GM19238 (cell line): ENCODE data around the gene DDR1.
A peak's percentile ranks its signal among the peaks of the same experiment; 100 is the strongest.
"Not testable (repeated sequence)": the region's sequence is repeated elsewhere in the genome, so short reads cannot be mapped to it uniquely, and the experiment has no call there.

Source experiments
- DNase-seq: peaks from one replicate; pipeline ENCODE4 v3.0.0; 2011; ENCODE audit warnings: low spot score; ENCODE audit not compliant: insufficient read length

The DDR1 gene

GRCh38 chr6:30914854-30915590 is 30.7 kb downstream of the DDR1 start:
- DNase-seq = no peak

- DNase-seq = peak; percentile 62
Measured at GRCh38 chr6:30915591-30915946, 31.2 kb downstream of the DDR1 start.

DNA sequence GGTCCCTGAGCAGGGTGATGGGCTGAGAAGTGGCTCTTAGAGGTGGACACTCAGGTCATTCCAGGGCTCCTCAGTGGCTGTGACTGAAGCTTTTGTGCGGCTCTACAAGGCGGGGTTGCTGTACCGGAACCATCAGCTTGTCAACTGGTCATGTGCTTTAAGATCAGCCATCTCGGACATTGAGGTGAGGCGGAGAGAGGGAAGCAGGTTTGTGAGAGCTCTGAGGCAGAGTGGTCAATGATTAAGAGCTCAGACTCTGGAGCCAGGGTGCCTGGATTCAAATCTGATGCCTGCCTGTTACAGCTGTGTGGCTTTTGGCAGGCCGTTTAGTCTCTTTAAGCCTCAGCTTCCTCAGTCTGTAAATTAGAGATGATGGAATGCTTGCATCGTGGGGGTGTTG is 32.7 kb downstream of the DDR1 start:
- DNase-seq = no peak

- no peak for DNase-seq
Measured at GRCh38 chr6:30917487-30917886, 33.2 kb downstream of the DDR1 start.

- no peak for DNase-seq
Measured at GRCh38 chr6:30918670-30919069, 34.4 kb downstream of the DDR1 start.

- no peak for DNase-seq
Measured at GRCh38 chr6:30922447-30922852, 38.1 kb downstream of the DDR1 start.

DNA sequence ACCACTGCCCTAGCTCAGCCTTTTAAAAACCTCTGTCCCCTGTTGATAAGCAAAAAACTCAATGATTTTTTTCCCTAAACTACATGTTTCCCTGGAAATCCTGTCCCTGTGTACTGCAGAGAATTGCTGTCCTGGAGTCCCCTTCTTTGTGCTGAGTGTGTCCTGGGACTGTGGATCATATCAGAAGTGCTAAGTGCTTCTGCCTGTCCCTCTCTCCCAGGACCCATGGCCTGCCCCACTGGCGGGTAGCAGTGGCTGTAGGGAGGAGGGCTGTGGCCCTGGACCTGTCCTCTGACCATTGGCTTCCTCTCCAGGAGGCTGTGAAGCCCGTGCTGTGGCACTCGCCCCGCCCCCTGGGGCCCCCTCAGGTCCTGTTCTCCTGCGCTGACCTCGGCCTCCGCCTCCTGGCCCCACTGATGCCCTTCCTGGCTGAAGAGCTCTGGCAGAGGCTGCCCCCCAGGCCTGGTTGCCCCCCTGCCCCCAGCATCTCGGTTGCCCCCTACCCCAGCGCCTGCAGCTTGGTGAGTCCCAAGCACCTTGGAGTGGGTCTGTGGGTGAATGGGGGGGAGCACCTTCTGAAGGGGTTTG is 39.8 kb downstream of the DDR1 start:
- not testable (repeated sequence) for DNase-seq

GRCh38 chr6:30926644-30927043 is 42.3 kb downstream of the DDR1 start:
- DNase-seq = no peak

DNA sequence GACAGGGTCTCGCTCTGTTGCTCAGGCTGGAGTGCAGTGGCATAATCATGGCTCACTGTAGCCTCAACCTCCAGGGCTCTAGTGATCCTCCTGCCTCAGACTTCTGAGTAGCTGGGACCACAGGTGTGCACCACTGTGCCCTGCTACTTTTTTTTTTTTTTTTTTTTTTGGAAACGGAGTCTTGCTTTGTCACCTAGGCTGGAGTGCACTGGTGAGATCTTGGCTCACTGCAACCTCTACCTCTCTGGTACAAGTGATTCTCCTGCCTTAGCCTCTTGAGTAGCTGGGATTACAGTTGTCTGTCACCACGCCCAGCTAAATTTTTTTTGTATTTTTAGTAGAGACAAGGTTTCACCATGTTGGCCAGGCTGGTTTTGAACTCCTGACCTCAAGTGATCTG is 42.8 kb downstream of the DDR1 start:
- not testable (repeated sequence) for DNase-seq

GRCh38 chr6:30928677-30929076 is 44.4 kb downstream of the DDR1 start:
- no peak for DNase-seq

DNA sequence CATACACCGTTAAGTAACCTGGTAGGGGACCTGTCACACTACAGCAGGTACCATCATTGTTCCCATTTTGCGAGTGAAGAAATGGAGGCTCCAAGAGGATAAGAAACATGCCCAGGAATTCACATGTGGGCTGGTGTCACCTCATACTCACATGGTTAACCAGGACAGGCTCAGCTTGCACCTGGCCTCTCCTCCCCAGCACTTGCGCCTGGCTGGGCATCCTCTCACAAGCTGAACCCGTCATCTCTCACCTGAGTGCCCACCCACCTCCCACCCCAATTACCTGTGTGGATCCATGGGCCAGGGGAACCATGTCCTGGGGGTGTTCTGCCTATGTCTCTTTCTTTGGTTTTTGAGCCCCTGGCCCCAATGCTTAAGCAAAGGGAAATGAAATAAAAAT is 46.2 kb downstream of the DDR1 start:
- no peak for DNase-seq

DNA sequence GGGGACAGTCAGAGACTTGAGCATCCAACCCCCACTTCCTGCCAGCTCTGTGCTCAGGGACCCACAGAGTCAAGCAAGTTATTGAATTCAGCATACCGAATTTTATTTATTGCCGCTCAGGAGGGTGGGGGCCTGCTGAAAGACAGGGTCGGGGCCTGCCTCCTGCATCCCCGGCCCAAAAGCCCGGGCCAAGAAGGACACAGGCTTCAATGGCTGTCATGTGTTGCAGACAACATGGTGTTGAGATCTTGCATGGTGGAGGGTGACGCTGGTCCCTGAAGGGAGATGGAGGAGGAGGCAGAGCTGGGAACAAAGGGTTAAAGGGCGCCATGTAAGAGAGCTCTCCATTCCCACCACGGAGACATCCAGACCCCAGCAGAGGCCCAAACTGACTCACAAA is 47.0 kb downstream of the DDR1 start:
- DNase-seq = no peak

- DNase-seq = no peak
Measured at GRCh38 chr6:30931969-30932645, 47.8 kb downstream of the DDR1 start, which contains the start of gene SFTA2. Gene SFTA2, minus strand, starts transcription at chr6:30932170. Its CDS starts 74 bp downstream, at chr6:30932096.

- no peak for DNase-seq
Measured at GRCh38 chr6:30932665-30933365, 48.5 kb downstream of the DDR1 start.

DNA sequence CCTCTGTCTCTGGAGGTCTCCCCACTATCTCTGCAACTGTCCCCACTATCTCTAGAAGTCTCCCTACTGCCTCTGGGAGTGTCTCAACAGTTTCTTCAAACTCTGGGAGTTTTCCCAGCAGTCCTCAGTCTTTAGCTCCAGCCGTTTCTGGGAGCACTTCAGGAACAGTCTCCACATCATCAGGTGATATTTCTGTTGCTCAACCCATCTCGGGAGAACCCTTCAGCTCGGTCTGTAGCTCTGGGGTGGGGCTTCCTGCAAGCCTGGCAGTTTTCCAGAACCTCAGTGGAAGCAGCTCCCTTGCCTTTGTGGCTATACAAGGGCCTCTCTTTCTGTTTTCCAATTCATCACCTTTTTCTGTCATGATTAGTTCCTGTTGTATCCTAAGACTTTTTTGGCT is 50.7 kb downstream of the DDR1 start:
- DNase-seq = no peak

GRCh38 chr6:30937265-30937664 is 52.9 kb downstream of the DDR1 start:
- DNase-seq = no peak

DNA sequence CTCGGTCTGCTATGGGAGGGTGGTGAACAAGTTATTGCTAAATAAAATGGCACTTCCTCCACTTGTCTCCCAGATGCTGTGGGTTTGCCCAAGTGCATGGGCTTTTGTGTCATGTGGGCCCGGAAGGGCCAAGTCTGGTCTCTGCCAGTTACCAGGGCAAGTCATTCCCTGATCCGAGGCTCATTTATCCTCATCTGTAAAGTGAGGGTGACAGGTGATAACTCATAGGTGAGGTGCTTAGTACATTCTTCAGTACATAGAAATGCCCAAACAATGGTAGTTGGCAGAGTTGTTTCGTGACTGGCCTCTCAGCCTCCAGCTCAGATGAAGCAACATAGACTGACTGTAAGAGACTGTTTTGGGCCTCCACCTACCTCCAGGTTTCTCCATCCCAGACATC is 54.4 kb downstream of the DDR1 start:
- DNase-seq = no peak

DNA sequence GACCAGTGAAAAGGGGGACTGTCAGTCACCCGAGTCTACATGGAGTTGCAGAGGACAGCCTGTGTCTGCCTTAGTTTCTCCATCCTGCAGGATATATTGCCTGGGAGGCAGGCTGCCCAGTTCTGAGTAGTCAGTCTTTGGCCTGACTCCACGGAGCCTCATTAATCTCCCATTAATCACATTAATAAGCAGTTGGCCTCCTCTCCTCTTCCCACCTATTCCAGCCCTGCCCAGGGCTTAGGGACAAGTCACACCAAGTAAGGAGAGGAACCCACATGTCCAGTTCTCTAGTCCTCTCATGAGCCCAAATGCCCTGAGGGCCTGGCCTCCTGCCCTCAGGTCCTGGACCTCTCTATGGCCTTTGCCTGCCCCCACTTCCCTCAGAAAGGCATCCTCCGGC is 55.2 kb downstream of the DDR1 start:
- no peak for DNase-seq

DNA sequence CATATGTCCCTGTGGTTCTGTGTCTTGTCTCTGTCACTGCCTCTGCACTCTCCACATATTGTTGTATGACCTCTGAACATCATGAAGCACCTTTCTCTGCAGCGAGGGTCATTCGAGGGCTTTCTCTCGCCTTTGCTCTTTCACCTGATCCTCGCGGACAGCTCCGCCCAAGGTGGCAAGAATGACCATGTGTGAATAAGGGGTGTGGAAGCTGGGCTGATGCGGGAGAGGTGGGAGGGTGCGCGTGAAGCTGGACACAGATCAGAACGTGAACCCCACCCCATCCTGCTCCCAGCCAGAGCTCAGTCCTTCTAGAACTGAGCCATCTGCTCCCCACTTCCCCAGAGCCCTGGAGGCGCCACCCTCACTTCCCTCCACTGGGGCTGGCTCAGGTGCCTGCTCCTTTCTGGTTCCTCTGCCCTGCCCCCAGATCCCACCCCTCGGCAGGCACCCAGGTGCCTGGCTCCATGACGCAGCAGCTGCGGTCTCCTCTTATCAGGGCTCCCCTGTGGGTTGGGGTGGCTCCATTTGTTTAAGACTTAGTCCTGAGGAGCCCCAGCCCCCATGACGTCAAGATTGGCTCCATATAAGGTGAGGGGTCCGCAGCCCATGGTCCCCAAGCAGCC is 56.2 kb downstream of the DDR1 start, which contains the start of gene MUCL3:
TSS of gene MUCL3 (plus strand) at position 613 of the 626 bp plus-strand sequence. CDS start 27 bp downstream, outside the sequence.
- no peak for DNase-seq

- no peak for DNase-seq
Measured at GRCh38 chr6:30942338-30943060, 58.2 kb downstream of the DDR1 start.

GRCh38 chr6:30944051-30944450 is 59.7 kb downstream of the DDR1 start:
- no peak for DNase-seq
